ENCODE measurements around the gene SORCS3. TPM values are rescaled to one million over a fixed set of nuclear protein-coding genes. Genes with fewer than 3 reads are reported as not detected.

The SORCS3 gene
- total RNA-seq, 4 donors from 2014 or later: not detected

GRCh38 chr10:104941662-104942061 lies 300.6 kb downstream of the SORCS3 start:
- no peak for TF ChIP-seq CTCF (IDR thresholded peaks at IDR 0.05)
- no peak for TF ChIP-seq POLR2A (IDR thresholded peaks at IDR 0.05)
- Histone ChIP-seq H3K4me3 (no peak overlapping the region), H3K36me3 (no peaks in the 10 kb centered on the region), H3K27me3 (no peaks in the 10 kb centered on the region), H3K4me1 (no peaks in the 10 kb centered on the region), H3K9me3 (no peaks in the 10 kb centered on the region), H3K27ac (no peak overlapping the region)
- intact Hi-C loops (cut with DNase I): no loop called here
- DNase-seq: no peak

- DNase-seq: no peak
- Histone ChIP-seq H3K4me1 (no peaks in the 10 kb centered on the region), H3K27ac (no peak overlapping the region), H3K9me3 (no peaks in the 10 kb centered on the region), H3K4me3 (no peak overlapping the region), H3K27me3 (no peaks in the 10 kb centered on the region), H3K36me3 (no peaks in the 10 kb centered on the region)
- intact Hi-C loops (cut with DNase I): no loop called here
- 86 to 93% methylated on average over 9 of the region's 9 CpGs for WGBS, 2 donors
- TF ChIP-seq POLR2A (IDR thresholded peaks at IDR 0.05) (no peak), CTCF (IDR thresholded peaks at IDR 0.05) (no peak)
These were observed 306.2 kb downstream of the SORCS3 start for GRCh38 chr10:104947314-104947713.

GRCh38 chr10:104957178-104957841 lies 316.2 kb downstream of the SORCS3 start:
- no peaks in the 10 kb centered on the region for H3K27me3 ChIP-seq
- intact Hi-C loops (cut with DNase I): no loop called here
- H3K9me3 ChIP-seq: no peaks in the 10 kb centered on the region
- H3K36me3 ChIP-seq: no peaks in the 10 kb centered on the region
- H3K27ac ChIP-seq: no peak overlapping the region
- H3K4me3 ChIP-seq: no peak overlapping the region
- no peak for TF ChIP-seq CTCF (IDR thresholded peaks at IDR 0.05)
- TF ChIP-seq POLR2A (IDR thresholded peaks at IDR 0.05): no peak
- DNase-seq: no peak
- 57 to 63% methylated on average over 4 of the region's 4 CpGs for WGBS, 2 donors
- H3K4me1 ChIP-seq: no peaks in the 10 kb centered on the region

GRCh38 chr10:104966563-104967297 lies 325.6 kb downstream of the SORCS3 start:
- TF ChIP-seq CTCF (IDR thresholded peaks at IDR 0.05) (no peak), POLR2A (IDR thresholded peaks at IDR 0.05) (no peak)
- Histone ChIP-seq H3K36me3 (no peaks in the 10 kb centered on the region), H3K4me3 (no peak overlapping the region), H3K9me3 (no peaks in the 10 kb centered on the region), H3K27me3 (no peaks in the 10 kb centered on the region), H3K4me1 (no peaks in the 10 kb centered on the region), H3K27ac (no peak overlapping the region)
- WGBS, 2 donors: 28 to 37% methylated on average over 2 of the region's 2 CpGs
- no peak for DNase-seq
- intact Hi-C loops (cut with DNase I): no loop called here

- no peak for DNase-seq
- H3K4me1 ChIP-seq: no peaks in the 10 kb centered on the region
- no peaks in the 10 kb centered on the region for H3K9me3 ChIP-seq
- no peaks in the 10 kb centered on the region for H3K36me3 ChIP-seq
- H3K27me3 ChIP-seq: no peaks in the 10 kb centered on the region
- intact Hi-C loops (cut with DNase I): no loop called here
- WGBS, 2 donors: 59 to 68% methylated on average over 2 of the region's 2 CpGs
- no peak overlapping the region for H3K27ac ChIP-seq
- TF ChIP-seq CTCF (IDR thresholded peaks at IDR 0.05) (no peak), POLR2A (IDR thresholded peaks at IDR 0.05) (no peak)
- H3K4me3 ChIP-seq: no peak overlapping the region
These were observed 339.3 kb downstream of the SORCS3 start for GRCh38 chr10:104980368-104980767.

Measured in esophagus squamous epithelium (tissue), 5 donors.